Esophagus muscularis mucosa (tissue), 3 donors: ENCODE results near the gene LYPLAL1.

Experiments
- POLR2A ChIP-seq: fragments of 450-650 bp; IDR thresholded peaks from one replicate; pipeline ENCODE4 v1.6.1; 2017; ENCODE audit warnings: antibody characterized with exemption, moderate library complexity, mild to moderate bottlenecking, low read depth
- TF ChIP-seq, protein P1 (sequence below), 3 experiments: fragments of 200-600 bp in 2 of 3; fragments of 450-650 bp in 1 of 3; sonication (generic) in 2 of 3; IDR thresholded peaks; one replicate each; pipeline ENCODE4 v1.5.1; 2017 to 2019; ENCODE audit warnings: antibody characterized with exemption in 3 of 3, mild to moderate bottlenecking in 2 of 3, moderate library complexity in 1 of 3

- TF ChIP-seq POLR2A, result no peak
- TF ChIP-seq, protein P1, sequence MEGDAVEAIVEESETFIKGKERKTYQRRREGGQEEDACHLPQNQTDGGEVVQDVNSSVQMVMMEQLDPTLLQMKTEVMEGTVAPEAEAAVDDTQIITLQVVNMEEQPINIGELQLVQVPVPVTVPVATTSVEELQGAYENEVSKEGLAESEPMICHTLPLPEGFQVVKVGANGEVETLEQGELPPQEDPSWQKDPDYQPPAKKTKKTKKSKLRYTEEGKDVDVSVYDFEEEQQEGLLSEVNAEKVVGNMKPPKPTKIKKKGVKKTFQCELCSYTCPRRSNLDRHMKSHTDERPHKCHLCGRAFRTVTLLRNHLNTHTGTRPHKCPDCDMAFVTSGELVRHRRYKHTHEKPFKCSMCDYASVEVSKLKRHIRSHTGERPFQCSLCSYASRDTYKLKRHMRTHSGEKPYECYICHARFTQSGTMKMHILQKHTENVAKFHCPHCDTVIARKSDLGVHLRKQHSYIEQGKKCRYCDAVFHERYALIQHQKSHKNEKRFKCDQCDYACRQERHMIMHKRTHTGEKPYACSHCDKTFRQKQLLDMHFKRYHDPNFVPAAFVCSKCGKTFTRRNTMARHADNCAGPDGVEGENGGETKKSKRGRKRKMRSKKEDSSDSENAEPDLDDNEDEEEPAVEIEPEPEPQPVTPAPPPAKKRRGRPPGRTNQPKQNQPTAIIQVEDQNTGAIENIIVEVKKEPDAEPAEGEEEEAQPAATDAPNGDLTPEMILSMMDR (IDR thresholded peaks at IDR 0.05), result no peak
These were observed 54.4 kb downstream of the LYPLAL1 start for GRCh38 chr1:219228058-219228419.
